B cell (primary cell): ENCODE measurements around the gene ENDOU. TPM values are rescaled to one million over a fixed set of nuclear protein-coding genes. Genes with fewer than 3 reads are reported as not detected.

Experiments used
- ATAC-seq: fragments of 200-7000 bp; cut with Tn5 transposase; one replicate; pipeline ENCODE4 v1.10.0; 2021; ENCODE audit warnings: low read depth, mild to moderate bottlenecking, moderate number of reproducible peaks, moderate library complexity
- CTCF ChIA-PET: fragments of 350-600 bp; sonication (Branson Sonifier 250); formaldehyde crosslinking; loops from one replicate; lab custom pipeline; 2021; ENCODE audit warnings: antibody characterized with exemption, inconsistent platforms; lab: Charles Lee
- POLR2A ChIA-PET: fragments of 350-600 bp; sonication (Branson Sonifier 250); formaldehyde crosslinking; loops from one replicate; lab custom pipeline; 2021; ENCODE audit warnings: antibody characterized with exemption; lab: Charles Lee
- DNase-seq: peaks from one replicate; pipeline ENCODE4 v3.0.0; 2013
- H2AFZ ChIP-seq: 2 replicates; pipeline ENCODE4 v1.6.1; 2012; ENCODE audit warnings: mild to moderate bottlenecking, low read depth, low read length; ENCODE audit not compliant: insufficient read depth, poor library complexity, severe bottlenecking
- H3K27ac ChIP-seq, 2 donors: 1 replicate in 1 of 2; 2 replicates in 1 of 2; pipeline ENCODE4 v1.5.1; 2012 to 2013; ENCODE audit warnings: low read length in 2 of 2, mild to moderate bottlenecking in 2 of 2, moderate library complexity in 1 of 2
- H3K27me3 ChIP-seq, 4 experiments: fragments of 200-600 bp in 1 of 4; sonication (generic) in 1 of 4; replicated peaks in 1 of 4; 1 replicate in 2 of 4; 2 replicates in 2 of 4; pipeline versions ENCODE4 v1.6.1 to v1.7.0; 2013 to 2016; ENCODE audit warnings: low read length in 3 of 4, mild to moderate bottlenecking in 2 of 4, mixed read lengths in 1 of 4, moderate library complexity in 1 of 4; ENCODE audit not compliant: insufficient read depth in 4 of 4, control insufficient read depth in 3 of 4; ENCODE audit errors: control extremely low read depth in 1 of 4
- H3K36me3 ChIP-seq, 2 experiments: replicated peaks in 1 of 2; 1 replicate in 1 of 2; 2 replicates in 1 of 2; pipeline versions ENCODE4 v1.6.1 to v1.7.1; 2013; ENCODE audit warnings: low read length in 1 of 2; ENCODE audit not compliant: insufficient read depth in 2 of 2, control insufficient read depth in 1 of 2; ENCODE audit errors: control extremely low read depth in 1 of 2, extremely low read depth in 1 of 2
- H3K4me1 ChIP-seq, 2 donors: fragments of 200-600 bp in 1 of 2; sonication (generic) in 1 of 2; 1 replicate in 1 of 2; 2 replicates in 1 of 2; pipeline versions ENCODE4 v1.5.1 to v1.6.1; 2013 to 2017; ENCODE audit warnings: low read length in 2 of 2; ENCODE audit not compliant: control insufficient read depth in 2 of 2, insufficient read depth in 2 of 2
- H3K4me2 ChIP-seq: replicated peaks from 2 replicates; pipeline ENCODE3; 2012; ENCODE audit warnings: mild to moderate bottlenecking, low read depth, low read length; ENCODE audit not compliant: poor library complexity, severe bottlenecking
- H3K4me3 ChIP-seq, 5 experiments: fragments of 200-600 bp in 1 of 5; sonication (generic) in 1 of 5; 1 replicate in 3 of 5; 2 replicates in 2 of 5; pipeline versions ENCODE4 v1.5.1 to v1.7.0; 2011 to 2016; ENCODE audit warnings: low read length in 4 of 5, mild to moderate bottlenecking in 4 of 5, low read depth in 2 of 5, control low read depth in 1 of 5, moderate library complexity in 1 of 5; ENCODE audit not compliant: insufficient read depth in 1 of 5; ENCODE audit errors: control extremely low read depth in 1 of 5, extremely low read depth in 1 of 5
- H3K79me2 ChIP-seq: fragments of 200-600 bp; sonication (generic); one replicate; pipeline ENCODE4 v1.6.0; 2016; ENCODE audit warnings: low read length; ENCODE audit not compliant: control insufficient read depth, insufficient read depth
- H3K9ac ChIP-seq: fragments of 200-600 bp; sonication (generic); 2 replicates; pipeline ENCODE4 v1.6.1; 2017; ENCODE audit warnings: mild to moderate bottlenecking, low read length, moderate library complexity
- H3K9me3 ChIP-seq, 3 donors: one replicate each; pipeline versions ENCODE4 v1.6.1 to v1.7.1; 2013; ENCODE audit warnings: low read length in 2 of 3; ENCODE audit not compliant: control insufficient read depth in 2 of 3, insufficient read depth in 1 of 3; ENCODE audit errors: control extremely low read depth in 1 of 3
- H4K20me1 ChIP-seq: 2 replicates; pipeline ENCODE4 v1.6.0; 2012; ENCODE audit warnings: mild to moderate bottlenecking, low read length; ENCODE audit not compliant: insufficient read depth, control insufficient read depth, poor library complexity, severe bottlenecking
- H3K27ac Mint-ChIP-seq: one replicate; pipeline ENCODE4 v1.8.0; 2021; ENCODE audit warnings: mixed read lengths
- H3K27me3 Mint-ChIP-seq: one replicate; pipeline ENCODE4 v1.8.0; 2021; ENCODE audit warnings: mixed read lengths
- H3K4me1 Mint-ChIP-seq: one replicate; pipeline ENCODE4 v1.8.0; 2021; ENCODE audit warnings: mixed read lengths
- H3K4me3 Mint-ChIP-seq: one replicate; pipeline ENCODE4 v1.8.0; 2021; ENCODE audit warnings: mixed read lengths
- H3K9me3 Mint-ChIP-seq: one replicate; pipeline ENCODE4 v1.8.0; 2022; ENCODE audit warnings: mixed read lengths; ENCODE audit not compliant: insufficient read depth
- CTCF ChIP-seq: fragments of 200-600 bp; IDR thresholded peaks from one replicate; pipeline ENCODE4 v1.8.0; 2022; ENCODE audit warnings: antibody characterized with exemption, mild to moderate bottlenecking
- EZH2 ChIP-seq: IDR thresholded peaks from 2 replicates; pipeline ENCODE4 v1.6.1; 2012; ENCODE audit warnings: borderline replicate concordance, low read depth, mild to moderate bottlenecking, moderate library complexity, low read length; ENCODE audit not compliant: insufficient read depth, poor library complexity, severe bottlenecking
- WGBS: methylation state at CpG from one replicate; pipeline ENCODE4 v1.1.5; 2013; ENCODE audit warnings: missing lambda C conversion rate; ENCODE audit not compliant: insufficient coverage; 5-methylcytosine and 5-hydroxymethylcytosine counted together
- intact Hi-C: fragments of 100-400 bp; cut with micrococcal nuclease; formaldehyde crosslinking; loops from one replicate; pipeline ENCODE4 v1.10.0; 2022
- polyA plus RNA-seq: library from polyadenylated mRNA; depleted of rRNA; stranded (reverse); fragments of >200 nt; gene quantifications from 2 replicates; pipeline ENCODE4 v1.2.3, GENCODE V29; 2012
- total RNA-seq, 2 donors: library from RNA; stranded (reverse); fragments of 120-200 nt in 1 of 2; gene quantifications; 1 replicate in 1 of 2; 2 replicates in 1 of 2; pipeline versions ENCODE4 v1.2.3 to v1.2.4, GENCODE V29; 2013 to 2022

The ENDOU gene
- total and polyA plus RNA-seq, 2 donors (not counting 1 experiment from before 2014, with no cell fraction given), result 0.03 TPM; not detected in 1

DNA sequence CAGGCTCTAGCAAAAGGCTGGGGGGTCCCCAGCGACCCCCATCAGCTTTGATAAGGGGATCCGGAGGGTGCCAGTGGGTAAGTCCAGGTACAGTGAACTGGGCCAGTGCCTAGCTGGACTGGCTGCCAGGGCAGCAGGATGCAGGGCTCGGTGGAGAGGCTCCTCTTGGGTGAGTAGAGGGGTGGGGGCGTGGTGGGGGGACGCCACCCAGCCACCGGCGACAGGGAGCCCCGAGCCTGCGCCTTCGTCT lies 33.2 kb upstream of the ENDOU start:
- Histone ChIP-seq H3K27me3 (no peaks in the 10 kb centered on the region), H2AFZ (peak overlapping the region; percentile 89), H3K4me1 (peaks cover 54 to 66% of the 10 kb centered on the region in 2 donors), H3K9ac (peak overlapping the region; percentile 72), H3K27ac (no peak overlapping the region), H3K9me3 (no peaks in the 10 kb centered on the region), H3K36me3 (no peaks in the 10 kb centered on the region), H3K4me3 (peak overlapping the region in 4 of 5 experiments; percentile 64 to 71 (median 68)), H4K20me1 (no peaks in the 10 kb centered on the region), H3K79me2 (no peaks in the 10 kb centered on the region), H3K4me2 (peak overlapping the region; percentile 97)
- no peaks in the 10 kb centered on the region for H3K27me3 Mint-ChIP-seq
- H3K27ac Mint-ChIP-seq, result peak overlapping the region; percentile 50
- no peaks in the 10 kb centered on the region for H3K9me3 Mint-ChIP-seq
- CTCF ChIA-PET, result interaction anchor here (0.8 to 14.1 kb wide), 12 partner anchors 13 to 107 kb away, joined by 3 to 452 read pairs (median 10); partner anchors contain the start of gene SLC48A1
- TF ChIP-seq CTCF (no peak), EZH2 (no peak)
- peaks cover 52% of the 10 kb centered on the region for H3K4me1 Mint-ChIP-seq
- 2% methylated on average over 9 of the region's 10 CpGs for WGBS
- ATAC-seq (no peak), DNase-seq (no peak)
- intact Hi-C loops, result loop anchor here (2.0 kb wide), 1 partner anchor 14 kb away; the partner anchor contains the start of gene SLC48A1
- peak overlapping the region; percentile 85 for H3K4me3 Mint-ChIP-seq
- POLR2A ChIA-PET, result interaction anchor here (0.6 to 7.3 kb wide), 8 partner anchors 11 to 573 kb away, joined by 3 to 43 read pairs (median 5); partner anchors contain the start of gene SLC48A1

GRCh38 chr12:47757840-47758583 lies 32.7 kb upstream of the ENDOU start:
- 36% methylated on average over 20 of the region's 20 CpGs for WGBS
- DNase-seq, result no peak
- CTCF ChIA-PET, result interaction anchor here (0.7 to 14.1 kb wide), 15 partner anchors 13 to 724 kb away, joined by 3 to 452 read pairs (median 5); partner anchors contain the start of gene SLC48A1
- intact Hi-C loops, result loop anchor here (2.0 kb wide), 1 partner anchor 15 kb away; the partner anchor contains the start of gene SLC48A1
- peak overlapping the region in 4 of 5 experiments; percentile 64 to 71 (median 68) for H3K4me3 ChIP-seq
- H3K27me3 ChIP-seq, result no peaks in the 10 kb centered on the region
- H4K20me1 ChIP-seq, result no peaks in the 10 kb centered on the region
- no peaks in the 10 kb centered on the region for H3K36me3 ChIP-seq
- Mint-ChIP-seq H3K27me3 (no peaks in the 10 kb centered on the region), H3K4me3 (peak overlapping the region; percentile 85), H3K9me3 (no peaks in the 10 kb centered on the region), H3K27ac (peak overlapping the region; percentile 50), H3K4me1 (peaks cover 57% of the 10 kb centered on the region)
- no peaks in the 10 kb centered on the region for H3K9me3 ChIP-seq
- POLR2A ChIA-PET, result interaction anchor here (0.6 to 7.3 kb wide), 9 partner anchors 11 to 572 kb away, joined by 3 to 43 read pairs (median 5); partner anchors contain the start of gene SLC48A1
- no peak overlapping the region for H3K27ac ChIP-seq
- ATAC-seq, result no peak
- peak overlapping the region; percentile 97 for H3K4me2 ChIP-seq
- no peaks in the 10 kb centered on the region for H3K79me2 ChIP-seq
- H2AFZ ChIP-seq, result peak overlapping the region; percentile 89
- peaks cover 57 to 69% of the 10 kb centered on the region in 2 donors for H3K4me1 ChIP-seq
- peak overlapping the region; percentile 72 for H3K9ac ChIP-seq
- TF ChIP-seq EZH2, result no peak
- TF ChIP-seq CTCF, result no peak
